ENCODE measurements around the gene SOX6. TPM values are rescaled to one million over a fixed set of nuclear protein-coding genes. Genes with fewer than 3 reads are reported as not detected.

Gene SOX6
- polyA plus RNA-seq, 1 donor (not counting 4 experiments of a cell fraction or from before 2014, with no cell fraction given): 6.0 TPM

- FAIRE-seq: no peak
- no peaks in the 10 kb centered on the region for H3K27me3 ChIP-seq (ENCODE audit: control insufficient read depth, extremely low read depth, insufficient read depth, low read length)
- H4K20me1 ChIP-seq (ENCODE audit: control insufficient read depth, extremely low read depth, insufficient read depth, low read length): no peaks in the 10 kb centered on the region
- H3K9me3 ChIP-seq (ENCODE audit: control insufficient read depth, low read depth, low read length): no peaks in the 10 kb centered on the region
- TF ChIP-seq EZH2 (IDR thresholded peaks at IDR 0.05; ENCODE audit: low read length) (no peak), CTCF (optimal IDR thresholded peaks at IDR 0.05 in 1 of 3, IDR thresholded peaks at IDR 0.05 in 1 of 3, conservative IDR thresholded peaks at IDR 0.05 in 1 of 3; ENCODE audit: extremely low read depth in 1 of 3, insufficient read depth in 2 of 3, low read length in 3 of 3) (no peak)
- H3K4me3 ChIP-seq (ENCODE audit: control insufficient read depth in 2 of 3, extremely low read depth in 1 of 3, insufficient read depth in 2 of 3, low read depth in 1 of 3, low read length in 3 of 3): no peak overlapping the region
- no peaks in the 10 kb centered on the region for H3K79me2 ChIP-seq (ENCODE audit: control insufficient read depth, insufficient read depth, low read length)
- peak overlapping the region; percentile 57 for H3K27ac ChIP-seq (ENCODE audit: control insufficient read depth, insufficient read depth, low read length)
- peak overlapping the region; percentile 1 for H2AFZ ChIP-seq (ENCODE audit: control insufficient read depth, low read length)
- H3K9ac ChIP-seq (ENCODE audit: control insufficient read depth, extremely low read depth, insufficient read depth, low read length): no peak overlapping the region
- DNase-seq (ENCODE audit: low read depth, low spot score): no peak
- no peaks in the 10 kb centered on the region for H3K9me1 ChIP-seq (ENCODE audit: control insufficient read depth, extremely low read depth, insufficient read depth, low read length)
- no peaks in the 10 kb centered on the region for H3K36me3 ChIP-seq (ENCODE audit: control insufficient read depth in 2 of 2, extremely low read depth in 1 of 2, insufficient read depth in 2 of 2, low read length in 2 of 2)
- peaks cover 53% of the 10 kb centered on the region for H3K4me1 ChIP-seq (ENCODE audit: control insufficient read depth, extremely low read depth, insufficient read depth, low read length)
- peak overlapping the region; percentile 50 for H3K4me2 ChIP-seq (ENCODE audit: control insufficient read depth, extremely low read depth, insufficient read depth, low read depth, low read length)
- dilution Hi-C loops (cut with MboI; ENCODE audit: extremely low pct_ligation_motif_present, low sequenced_read_pairs): no loop called here
These were observed 200.9 kb downstream of the SOX6 start for GRCh38 chr11:16155448-16155847.

GRCh38 chr11:16154715-16155396, 201.5 kb downstream of the SOX6 start:
- FAIRE-seq: peak; percentile 68

More at GRCh38 chr11:16154715-16155396, 201.5 kb downstream of the SOX6 start:
- Histone ChIP-seq H3K27ac (ENCODE audit: control insufficient read depth, insufficient read depth, low read length) (peak overlapping the region; percentile 67), H2AFZ (ENCODE audit: control insufficient read depth, low read length) (peak overlapping the region; percentile 1), H3K9me1 (ENCODE audit: control insufficient read depth, extremely low read depth, insufficient read depth, low read length) (no peaks in the 10 kb centered on the region), H3K4me1 (ENCODE audit: control insufficient read depth, extremely low read depth, insufficient read depth, low read length) (peaks cover 53% of the 10 kb centered on the region), H3K4me2 (ENCODE audit: control insufficient read depth, extremely low read depth, insufficient read depth, low read depth, low read length) (peak overlapping the region; percentile 50), H3K36me3 (ENCODE audit: control insufficient read depth in 2 of 2, extremely low read depth in 1 of 2, insufficient read depth in 2 of 2, low read length in 2 of 2) (no peaks in the 10 kb centered on the region), H3K9me3 (ENCODE audit: control insufficient read depth, low read depth, low read length) (no peaks in the 10 kb centered on the region), H3K79me2 (ENCODE audit: control insufficient read depth, insufficient read depth, low read length) (no peaks in the 10 kb centered on the region), H3K4me3 (ENCODE audit: control insufficient read depth in 2 of 3, extremely low read depth in 1 of 3, insufficient read depth in 2 of 3, low read depth in 1 of 3, low read length in 3 of 3) (peak overlapping the region in 2 of 3 experiments; percentile 8 to 15), H3K27me3 (ENCODE audit: control insufficient read depth, extremely low read depth, insufficient read depth, low read length) (no peaks in the 10 kb centered on the region), H3K9ac (ENCODE audit: control insufficient read depth, extremely low read depth, insufficient read depth, low read length) (no peak overlapping the region), H4K20me1 (ENCODE audit: control insufficient read depth, extremely low read depth, insufficient read depth, low read length) (no peaks in the 10 kb centered on the region)
- dilution Hi-C loops (cut with MboI; ENCODE audit: extremely low pct_ligation_motif_present, low sequenced_read_pairs): no loop called here
- TF ChIP-seq EZH2 (IDR thresholded peaks at IDR 0.05; ENCODE audit: low read length) (no peak), CTCF (optimal IDR thresholded peaks at IDR 0.05 in 1 of 3, IDR thresholded peaks at IDR 0.05 in 1 of 3, conservative IDR thresholded peaks at IDR 0.05 in 1 of 3; ENCODE audit: extremely low read depth in 1 of 3, insufficient read depth in 2 of 3, low read length in 3 of 3) (no peak)
- DNase-seq (ENCODE audit: low read depth, low spot score): peak; percentile 42

Data from keratinocyte (primary cell).